Mucosa of descending colon (tissue), 3 donors: ENCODE results near the gene ADRB2. TPM values are rescaled to one million over a fixed set of nuclear protein-coding genes. Genes with fewer than 3 reads are reported as not detected.
"Not testable (repeated sequence)": the region's sequence is repeated elsewhere in the genome, so short reads cannot be mapped to it uniquely, and the experiment has no call there.

Experiments used
- ATAC-seq: fragments of 200-7000 bp; cut with Tn5 transposase; one replicate; pipeline ENCODE4 v1.9.1; 2020; ENCODE audit warnings: mild to moderate bottlenecking, moderate library complexity
- DNase-seq, 3 donors: peaks; one replicate each; pipeline ENCODE4 v3.0.0-alpha.2; 2020
- H3K36me3 ChIP-seq: fragments of 200-600 bp; one replicate; pipeline ENCODE4 v1.8.0; 2021; ENCODE audit warnings: low read depth, mild to moderate bottlenecking
- H3K4me1 ChIP-seq: fragments of 200-600 bp; one replicate; pipeline ENCODE4 v1.8.0; 2021; ENCODE audit warnings: low read depth, mild to moderate bottlenecking
- H3K4me3 ChIP-seq: fragments of 200-600 bp; one replicate; pipeline ENCODE4 v1.8.0; 2021; ENCODE audit warnings: mild to moderate bottlenecking
- H3K9me3 ChIP-seq: fragments of 200-600 bp; one replicate; pipeline ENCODE4 v1.8.0; 2021; ENCODE audit warnings: mild to moderate bottlenecking
- intact Hi-C, 2 donors: fragments of 100-400 bp; cut with DNase I in 1 of 2; cut with micrococcal nuclease in 1 of 2; formaldehyde crosslinking; loops; one replicate each; pipeline versions ENCODE4 v1.11.0 to v1.11.1; 2022; cut with DNase I, micrococcal nuclease
- total RNA-seq, 3 donors: library from RNA; stranded (reverse); fragmentation: NEBNext Ultra II Directional in 2 of 3; extraction: Animal tissue kit (Norgen Biotek cat#: 25700) in 2 of 3; gene quantifications; one replicate each; pipeline versions ENCODE4 v1.2.1 to v1.2.4, GENCODE V29; 2021 to 2023
- TF ChIP-seq, protein P1 (sequence below): fragments of 200-600 bp; IDR thresholded peaks from one replicate; pipeline ENCODE4 v1.8.0; 2022; ENCODE audit warnings: antibody characterized with exemption, mild to moderate bottlenecking
- donor health status: DM: no; HTN: no; CAD: no; lungs with moderate emphysema.
- donor health status: DM: no; HTN: no; CAD: no.
- donor health status: DM: no; HTN: yes; CAD: no.

The ADRB2 gene
- total RNA-seq, 3 donors from 2014 or later, result 0.41 to 3.1 (median 1.4) TPM

DNA sequence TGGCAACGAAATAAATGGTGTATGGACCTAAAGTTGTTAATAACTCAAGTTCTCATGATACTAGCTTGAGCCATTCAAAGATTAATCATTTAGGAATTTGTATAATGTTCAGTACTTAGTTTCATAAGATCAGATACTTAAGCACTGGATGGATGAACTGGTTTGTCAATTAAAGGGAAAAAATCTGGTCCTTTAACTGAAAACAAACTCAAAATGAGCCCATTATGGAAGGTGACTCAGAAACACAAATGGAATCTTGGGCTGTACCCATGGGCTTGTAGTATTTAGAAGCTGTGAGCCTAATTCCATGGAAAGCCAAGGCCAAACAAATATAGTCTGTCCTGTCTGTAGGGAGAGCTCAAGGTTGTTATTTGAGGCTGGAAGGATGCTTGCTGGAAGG lies 27.6 kb upstream of the ADRB2 start:
- H3K9me3 ChIP-seq, result no peaks in the 10 kb centered on the region
- DNase-seq (no peak), ATAC-seq (no peak)
- intact Hi-C loops, result no loop called here
- no peaks in the 10 kb centered on the region for H3K36me3 ChIP-seq
- H3K4me1 ChIP-seq, result no peaks in the 10 kb centered on the region
- TF ChIP-seq, protein P1, sequence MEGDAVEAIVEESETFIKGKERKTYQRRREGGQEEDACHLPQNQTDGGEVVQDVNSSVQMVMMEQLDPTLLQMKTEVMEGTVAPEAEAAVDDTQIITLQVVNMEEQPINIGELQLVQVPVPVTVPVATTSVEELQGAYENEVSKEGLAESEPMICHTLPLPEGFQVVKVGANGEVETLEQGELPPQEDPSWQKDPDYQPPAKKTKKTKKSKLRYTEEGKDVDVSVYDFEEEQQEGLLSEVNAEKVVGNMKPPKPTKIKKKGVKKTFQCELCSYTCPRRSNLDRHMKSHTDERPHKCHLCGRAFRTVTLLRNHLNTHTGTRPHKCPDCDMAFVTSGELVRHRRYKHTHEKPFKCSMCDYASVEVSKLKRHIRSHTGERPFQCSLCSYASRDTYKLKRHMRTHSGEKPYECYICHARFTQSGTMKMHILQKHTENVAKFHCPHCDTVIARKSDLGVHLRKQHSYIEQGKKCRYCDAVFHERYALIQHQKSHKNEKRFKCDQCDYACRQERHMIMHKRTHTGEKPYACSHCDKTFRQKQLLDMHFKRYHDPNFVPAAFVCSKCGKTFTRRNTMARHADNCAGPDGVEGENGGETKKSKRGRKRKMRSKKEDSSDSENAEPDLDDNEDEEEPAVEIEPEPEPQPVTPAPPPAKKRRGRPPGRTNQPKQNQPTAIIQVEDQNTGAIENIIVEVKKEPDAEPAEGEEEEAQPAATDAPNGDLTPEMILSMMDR, result no peak
- H3K4me3 ChIP-seq, result no peak overlapping the region

DNA sequence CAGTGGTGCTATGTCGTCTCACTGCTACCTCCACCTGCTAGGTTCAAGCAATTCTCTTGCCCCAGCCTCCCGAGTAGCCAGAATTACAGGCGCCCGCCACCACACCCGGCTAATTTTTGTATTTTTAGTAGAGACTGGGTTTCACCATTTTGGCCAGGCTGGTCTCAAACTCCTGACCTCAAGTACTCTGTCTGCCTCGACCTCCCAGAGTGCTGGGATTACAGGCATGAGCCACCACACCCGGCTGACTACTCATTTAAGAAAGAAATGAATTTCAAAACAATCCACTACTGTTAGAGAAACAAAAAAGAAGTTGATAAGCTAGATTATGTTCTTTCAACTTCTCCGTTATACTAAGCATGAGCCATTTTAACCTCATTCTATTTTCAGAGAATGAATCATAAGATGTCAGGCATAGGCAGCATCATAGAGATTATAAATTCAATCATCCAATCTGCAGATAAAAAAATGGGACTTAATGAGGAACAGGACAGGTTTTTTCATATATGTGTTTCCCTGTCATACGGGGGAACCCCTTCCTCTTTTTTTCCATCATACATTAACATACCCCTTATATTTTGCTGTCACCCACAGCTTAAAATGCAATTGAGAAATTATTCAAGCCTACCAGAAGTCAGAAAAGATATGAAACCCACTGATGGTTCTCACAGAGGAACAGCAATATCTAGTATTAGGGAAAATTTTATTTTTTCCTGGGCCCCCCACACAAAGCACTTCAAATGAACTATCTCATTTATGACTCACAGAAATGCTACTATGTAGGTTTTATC lies 26.5 kb upstream of the ADRB2 start:
- H3K9me3 ChIP-seq, result no peaks in the 10 kb centered on the region
- intact Hi-C loops, result no loop called here
- H3K4me3 ChIP-seq, result no peak overlapping the region
- TF ChIP-seq, protein P1, result no peak
- DNase-seq (no peak), ATAC-seq (no peak)
- H3K4me1 ChIP-seq, result no peaks in the 10 kb centered on the region
- H3K36me3 ChIP-seq, result no peaks in the 10 kb centered on the region

DNA sequence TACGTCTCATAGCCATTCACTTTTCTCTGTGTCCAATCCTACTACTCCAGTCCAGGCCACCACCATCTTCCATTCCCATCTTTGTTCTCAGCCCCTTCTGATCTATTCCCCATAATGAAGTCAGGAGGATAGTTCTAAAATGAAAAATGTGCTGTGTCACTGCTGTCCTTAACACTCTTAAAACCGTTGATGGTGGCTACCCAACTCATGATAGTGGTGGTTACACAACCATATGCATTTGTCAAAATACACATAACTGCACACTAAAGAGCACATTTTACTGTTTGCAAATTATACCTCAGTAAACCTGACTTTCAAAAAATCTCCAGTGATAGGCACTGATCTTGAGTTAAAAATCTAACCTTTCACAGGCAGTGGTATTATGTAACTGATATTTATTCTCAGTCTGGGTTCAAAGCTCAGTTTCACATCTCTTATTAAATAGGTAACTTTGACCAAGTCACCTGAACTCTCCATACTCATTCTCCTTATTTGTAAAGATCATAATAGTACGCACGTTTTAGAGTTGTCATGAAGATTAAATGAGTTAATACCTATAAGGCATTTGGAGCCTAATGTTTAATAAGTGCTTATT lies 24.6 kb upstream of the ADRB2 start:
- no peak for ATAC-seq
- TF ChIP-seq, protein P1, result no peak
- Histone ChIP-seq H3K4me3 (no peak overlapping the region), H3K9me3 (no peaks in the 10 kb centered on the region), H3K4me1 (no peaks in the 10 kb centered on the region), H3K36me3 (no peaks in the 10 kb centered on the region)
- intact Hi-C loops, result no loop called here
- no peak for DNase-seq

DNA sequence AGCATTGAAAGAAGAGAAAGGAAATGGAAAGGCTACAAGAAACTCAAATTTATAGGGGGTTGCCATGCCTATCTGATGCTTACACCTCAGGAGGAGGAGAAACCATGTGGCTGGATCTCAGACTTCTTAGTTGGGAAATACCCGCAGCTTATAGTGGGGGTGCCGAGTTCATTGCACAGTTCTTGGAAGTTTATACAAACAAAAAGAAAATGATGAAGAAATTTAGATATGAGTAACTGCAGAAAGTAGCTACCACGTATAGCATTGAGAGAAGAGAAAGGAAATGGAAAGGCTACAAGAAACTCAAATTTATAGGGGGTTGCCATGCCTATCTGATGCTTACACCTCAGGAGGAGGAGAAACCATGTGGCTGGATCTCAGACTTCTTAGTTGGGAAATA lies 23.0 kb upstream of the ADRB2 start:
- DNase-seq, ATAC-seq, H3K9me3 ChIP-seq, H3K4me1 ChIP-seq, H3K36me3 ChIP-seq, intact Hi-C loops, H3K4me3 ChIP-seq: not testable (repeated sequence)

DNA sequence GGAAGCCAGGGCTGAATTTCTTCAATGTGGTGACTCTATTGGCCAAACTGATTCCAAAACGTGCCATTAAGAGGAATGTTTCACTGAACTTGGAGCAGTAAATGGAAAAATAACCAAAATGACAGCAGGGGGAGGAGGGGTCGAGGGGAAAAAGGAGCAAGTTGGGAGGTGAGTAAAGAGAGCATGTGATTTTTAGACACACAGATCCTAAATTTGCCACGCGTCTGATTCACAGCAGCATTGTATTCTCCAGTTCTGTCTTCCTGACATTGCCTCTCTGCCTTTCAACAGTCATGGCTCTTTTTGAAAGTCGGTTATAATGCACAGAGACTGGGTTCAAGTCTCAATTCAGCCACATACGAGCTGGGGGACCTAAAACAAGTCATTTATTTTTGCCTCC lies 22.0 kb upstream of the ADRB2 start:
- DNase-seq (no peak), ATAC-seq (no peak)
- intact Hi-C loops, result no loop called here
- Histone ChIP-seq H3K4me3 (no peak overlapping the region), H3K36me3 (no peaks in the 10 kb centered on the region), H3K4me1 (peaks cover 10% of the 10 kb centered on the region), H3K9me3 (no peaks in the 10 kb centered on the region)
- TF ChIP-seq, protein P1, result no peak
